ENCODE results near the gene RNF208.
A peak's percentile ranks its signal among the peaks of the same experiment; 100 is the strongest.

The RNF208 gene

DNA sequence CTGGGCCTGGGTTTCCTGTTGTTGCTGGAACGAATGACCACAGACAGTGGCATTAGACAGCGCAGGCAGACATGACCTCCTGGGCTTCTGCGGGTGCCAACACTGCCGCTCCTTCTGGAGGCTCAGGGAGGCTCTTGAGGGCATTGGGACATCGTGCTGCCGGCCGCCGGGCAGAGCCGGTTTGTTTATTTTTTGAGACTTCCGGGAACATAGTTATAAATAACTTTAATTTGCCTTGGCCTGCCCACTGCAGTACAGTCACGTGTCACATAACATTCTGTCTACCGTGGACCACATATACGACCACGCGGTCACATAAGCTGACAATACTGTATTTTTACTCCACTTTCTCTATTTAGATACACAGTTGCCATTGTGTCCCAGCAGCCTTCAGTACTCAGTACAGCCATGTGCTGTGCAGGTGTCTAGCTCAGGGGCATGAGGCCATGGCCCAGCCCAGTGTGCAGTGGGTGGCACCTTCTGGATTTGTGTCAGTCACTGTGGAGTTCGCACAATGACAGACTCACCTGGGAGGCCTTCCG lies 47.3 kb upstream of the RNF208 start:
- no peaks in the 10 kb centered on the region for H3K27me3 ChIP-seq (ENCODE audit: low read length)
- TF ChIP-seq EZH2phosphoT487 (conservative IDR thresholded peaks at IDR 0.05; ENCODE audit: low read length): no peak
- TF ChIP-seq CTCF (IDR thresholded peaks at IDR 0.05; ENCODE audit: insufficient read depth, low read length, poor library complexity, severe bottlenecking): no peak
- peak overlapping the region; percentile 78 for H3K27ac ChIP-seq (ENCODE audit: low read depth, low read length)
- no peaks in the 10 kb centered on the region for H3K79me2 ChIP-seq (ENCODE audit: insufficient read depth, low read length)
- no peaks in the 10 kb centered on the region for H3K9me3 ChIP-seq (ENCODE audit: insufficient read depth, low read length)
- H3K36me3 ChIP-seq (ENCODE audit: low read length): no peaks in the 10 kb centered on the region
- H3K9me2 ChIP-seq (replicated peaks; ENCODE audit: insufficient read depth, low read length): no peaks in the 10 kb centered on the region
- 0 out of 2 replicates have a peak, but pooled peaks cover 9% of the 10 kb centered on the region for H3F3A ChIP-seq (ENCODE audit: insufficient read depth)
- H3K4me3 ChIP-seq (ENCODE audit: insufficient read depth, low read length, poor library complexity, severe bottlenecking): no peak overlapping the region
- H4K20me1 ChIP-seq (ENCODE audit: low read depth, low read length): no peaks in the 10 kb centered on the region
- H2AFZ ChIP-seq (ENCODE audit: low read depth, low read length, severe bottlenecking): no peak overlapping the region
- H3K4me2 ChIP-seq (ENCODE audit: low read depth, low read length, poor library complexity, severe bottlenecking): peak overlapping the region; percentile 41
- peak overlapping the region; percentile 11; the same call in 1 of the 2 replicates for H3K9ac ChIP-seq (ENCODE audit: low read length)

GRCh38 chr9:137268538-137269201 lies 46.6 kb upstream of the RNF208 start:
- Histone ChIP-seq H3K4me3 (ENCODE audit: insufficient read depth, low read length, poor library complexity, severe bottlenecking) (no peak overlapping the region), H2AFZ (ENCODE audit: low read depth, low read length, severe bottlenecking) (no peak overlapping the region), H3K79me2 (ENCODE audit: insufficient read depth, low read length) (no peaks in the 10 kb centered on the region), H3K9me2 (replicated peaks; ENCODE audit: insufficient read depth, low read length) (no peaks in the 10 kb centered on the region), H3K27me3 (ENCODE audit: low read length) (no peaks in the 10 kb centered on the region), H3F3A (ENCODE audit: insufficient read depth) (0 out of 2 replicates have a peak, but pooled peaks cover 9% of the 10 kb centered on the region), H3K9me3 (ENCODE audit: insufficient read depth, low read length) (no peaks in the 10 kb centered on the region), H3K36me3 (ENCODE audit: low read length) (no peaks in the 10 kb centered on the region), H4K20me1 (ENCODE audit: low read depth, low read length) (no peaks in the 10 kb centered on the region), H3K4me2 (ENCODE audit: low read depth, low read length, poor library complexity, severe bottlenecking) (peak overlapping the region; percentile 41), H3K27ac (ENCODE audit: low read depth, low read length) (peak overlapping the region; percentile 78), H3K9ac (ENCODE audit: low read length) (peak overlapping the region; percentile 11; the same call in 1 of the 2 replicates)
- TF ChIP-seq CTCF (IDR thresholded peaks at IDR 0.05; ENCODE audit: insufficient read depth, low read length, poor library complexity, severe bottlenecking): no peak
- no peak for TF ChIP-seq EZH2phosphoT487 (conservative IDR thresholded peaks at IDR 0.05; ENCODE audit: low read length)

DNA sequence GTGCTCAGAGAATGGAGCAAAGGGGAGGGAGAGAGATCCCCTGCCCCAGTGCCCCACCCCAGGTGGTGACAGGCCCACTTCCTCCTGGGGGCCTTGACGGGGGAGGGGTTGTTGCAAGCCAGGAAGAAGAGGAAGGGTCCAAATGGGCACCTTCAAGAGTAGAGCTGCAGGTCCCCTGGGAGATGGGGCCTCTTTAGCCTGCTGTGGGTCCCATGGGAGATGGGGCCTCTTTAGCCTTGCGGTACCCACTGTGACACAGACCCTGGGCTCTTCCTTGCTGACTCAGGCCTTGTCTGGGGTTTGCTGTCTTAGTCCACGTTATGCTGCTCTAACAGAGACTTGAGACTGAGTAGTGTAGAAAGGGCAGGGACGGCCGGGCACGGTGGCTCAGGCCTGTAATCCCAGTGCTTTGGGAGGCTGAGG lies 45.9 kb upstream of the RNF208 start:
- H2AFZ ChIP-seq (ENCODE audit: low read depth, low read length, severe bottlenecking): no peak overlapping the region
- H4K20me1 ChIP-seq (ENCODE audit: low read depth, low read length): no peaks in the 10 kb centered on the region
- peak overlapping the region; percentile 41 for H3K4me2 ChIP-seq (ENCODE audit: low read depth, low read length, poor library complexity, severe bottlenecking)
- H3K9ac ChIP-seq (ENCODE audit: low read length): no peak overlapping the region
- peak overlapping the region; percentile 78 for H3K27ac ChIP-seq (ENCODE audit: low read depth, low read length)
- no peaks in the 10 kb centered on the region for H3K9me3 ChIP-seq (ENCODE audit: insufficient read depth, low read length)
- no peaks in the 10 kb centered on the region for H3K9me2 ChIP-seq (replicated peaks; ENCODE audit: insufficient read depth, low read length)
- H3F3A ChIP-seq (ENCODE audit: insufficient read depth): 0 out of 2 replicates have a peak, but pooled peaks cover 9% of the 10 kb centered on the region
- no peaks in the 10 kb centered on the region for H3K36me3 ChIP-seq (ENCODE audit: low read length)
- no peak for TF ChIP-seq CTCF (IDR thresholded peaks at IDR 0.05; ENCODE audit: insufficient read depth, low read length, poor library complexity, severe bottlenecking)
- TF ChIP-seq EZH2phosphoT487 (conservative IDR thresholded peaks at IDR 0.05; ENCODE audit: low read length): no peak
- H3K27me3 ChIP-seq (ENCODE audit: low read length): no peaks in the 10 kb centered on the region
- no peaks in the 10 kb centered on the region for H3K79me2 ChIP-seq (ENCODE audit: insufficient read depth, low read length)
- H3K4me3 ChIP-seq (ENCODE audit: insufficient read depth, low read length, poor library complexity, severe bottlenecking): no peak overlapping the region
